ENCODE data around the gene ANKS6. TPM values are rescaled to one million over a fixed set of nuclear protein-coding genes. Genes with fewer than 3 reads are reported as not detected.

The ANKS6 gene
- total and polyA plus RNA-seq, 4 donors, result 16.7 to 35.5 (median 25.0) TPM

DNA sequence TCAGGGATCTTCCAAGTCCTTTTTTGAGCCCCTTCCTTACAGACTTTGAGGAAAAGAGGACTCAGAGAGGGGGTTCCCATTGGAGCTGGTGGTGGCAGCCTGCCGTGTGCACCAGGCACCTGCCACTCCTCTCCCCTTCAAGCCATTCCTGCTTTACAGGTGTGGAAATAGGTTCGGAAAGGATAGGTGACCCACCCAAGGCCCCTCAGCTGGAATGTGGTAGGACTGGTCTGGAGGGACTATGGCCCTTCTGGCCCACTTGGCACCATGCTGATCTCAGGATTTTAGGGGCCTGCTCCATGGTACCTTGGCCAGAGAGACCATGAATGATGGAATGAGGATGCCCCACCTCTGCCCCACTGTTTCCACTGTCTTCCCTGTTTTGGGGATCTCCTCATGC lies 12.5 kb upstream of the ANKS6 start:
- ATAC-seq (ENCODE audit: insufficient read depth, low FRiP score) (no peak), DNase-seq (no peak)
- no peaks in the 10 kb centered on the region for H3K27me3 ChIP-seq (ENCODE audit: control insufficient read depth in 3 of 3, insufficient read depth in 3 of 3, low read length in 2 of 3)
- H3K9me3 ChIP-seq (ENCODE audit: control insufficient read depth in 4 of 4, insufficient read depth in 3 of 4, low read length in 3 of 4), result no peaks in the 10 kb centered on the region
- peak overlapping the region in 1 of 2 donors; percentile 3 for H3K27ac ChIP-seq (ENCODE audit: low read depth in 1 of 2, low read length in 1 of 2)
- 72 to 83% methylated on average over 2 of the region's 2 CpGs for WGBS, 2 donors
- H3K4me1 ChIP-seq (ENCODE audit: control insufficient read depth in 5 of 5, insufficient read depth in 5 of 5, low read length in 5 of 5), result peaks cover 0 to 17% (median 4%) of the 10 kb centered on the region in 5 donors
- no peak overlapping the region for H3K4me3 ChIP-seq
- H3K36me3 ChIP-seq (ENCODE audit: control insufficient read depth in 4 of 4, insufficient read depth in 4 of 4, low read length in 4 of 4), result no peaks in the 10 kb centered on the region
- H3K9ac ChIP-seq (ENCODE audit: insufficient read depth in 1 of 2, low read length in 2 of 2), result no peak overlapping the region
- TF ChIP-seq, protein P1, sequence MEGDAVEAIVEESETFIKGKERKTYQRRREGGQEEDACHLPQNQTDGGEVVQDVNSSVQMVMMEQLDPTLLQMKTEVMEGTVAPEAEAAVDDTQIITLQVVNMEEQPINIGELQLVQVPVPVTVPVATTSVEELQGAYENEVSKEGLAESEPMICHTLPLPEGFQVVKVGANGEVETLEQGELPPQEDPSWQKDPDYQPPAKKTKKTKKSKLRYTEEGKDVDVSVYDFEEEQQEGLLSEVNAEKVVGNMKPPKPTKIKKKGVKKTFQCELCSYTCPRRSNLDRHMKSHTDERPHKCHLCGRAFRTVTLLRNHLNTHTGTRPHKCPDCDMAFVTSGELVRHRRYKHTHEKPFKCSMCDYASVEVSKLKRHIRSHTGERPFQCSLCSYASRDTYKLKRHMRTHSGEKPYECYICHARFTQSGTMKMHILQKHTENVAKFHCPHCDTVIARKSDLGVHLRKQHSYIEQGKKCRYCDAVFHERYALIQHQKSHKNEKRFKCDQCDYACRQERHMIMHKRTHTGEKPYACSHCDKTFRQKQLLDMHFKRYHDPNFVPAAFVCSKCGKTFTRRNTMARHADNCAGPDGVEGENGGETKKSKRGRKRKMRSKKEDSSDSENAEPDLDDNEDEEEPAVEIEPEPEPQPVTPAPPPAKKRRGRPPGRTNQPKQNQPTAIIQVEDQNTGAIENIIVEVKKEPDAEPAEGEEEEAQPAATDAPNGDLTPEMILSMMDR (IDR thresholded peaks at IDR 0.05; ENCODE audit: control extremely low read depth, extremely low read depth), result no peak

GRCh38 chr9:98808411-98808815 lies 12.1 kb upstream of the ANKS6 start:
- H3K4me3 ChIP-seq, result no peak overlapping the region
- 15 to 23% methylated on average over 17 of the region's 17 CpGs for whole genome bisulfite sequencing, 2 donors
- ATAC-seq (ENCODE audit: insufficient read depth, low FRiP score), result peak; percentile 38
- no peaks in the 10 kb centered on the region for H3K27me3 ChIP-seq (ENCODE audit: control insufficient read depth in 3 of 3, insufficient read depth in 3 of 3, low read length in 2 of 3)
- H3K4me1 ChIP-seq (ENCODE audit: control insufficient read depth in 5 of 5, insufficient read depth in 5 of 5, low read length in 5 of 5), result peaks cover 0 to 18% (median 4%) of the 10 kb centered on the region in 5 donors
- TF ChIP-seq, protein P1 (IDR thresholded peaks at IDR 0.05; ENCODE audit: control extremely low read depth, extremely low read depth), result no peak
- H3K9me3 ChIP-seq (ENCODE audit: control insufficient read depth in 4 of 4, insufficient read depth in 3 of 4, low read length in 3 of 4), result no peaks in the 10 kb centered on the region
- H3K27ac ChIP-seq (ENCODE audit: low read depth in 1 of 2, low read length in 1 of 2), result peak overlapping the region in 1 of 2 donors; percentile 7
- no peaks in the 10 kb centered on the region for H3K36me3 ChIP-seq (ENCODE audit: control insufficient read depth in 4 of 4, insufficient read depth in 4 of 4, low read length in 4 of 4)
- no peak overlapping the region for H3K9ac ChIP-seq (ENCODE audit: insufficient read depth in 1 of 2, low read length in 2 of 2)
- peak in 1 of 3 donors; percentile 40 for DNase-seq

GRCh38 chr9:98807814-98808195 lies 11.4 kb upstream of the ANKS6 start:
- no peak overlapping the region for H3K27ac ChIP-seq (ENCODE audit: low read depth in 1 of 2, low read length in 1 of 2)
- ATAC-seq (ENCODE audit: insufficient read depth, low FRiP score), result no peak
- H3K9me3 ChIP-seq (ENCODE audit: control insufficient read depth in 4 of 4, insufficient read depth in 3 of 4, low read length in 3 of 4), result no peaks in the 10 kb centered on the region
- no peak for DNase-seq
- TF ChIP-seq, protein P1 (IDR thresholded peaks at IDR 0.05; ENCODE audit: control extremely low read depth, extremely low read depth), result no peak
- WGBS, 2 donors, result 0 to 1% methylated on average over 36 to 46 of the region's 46 CpGs
- peak overlapping the region; percentile 39 for H3K4me3 ChIP-seq
- no peak overlapping the region for H3K9ac ChIP-seq (ENCODE audit: insufficient read depth in 1 of 2, low read length in 2 of 2)
- no peaks in the 10 kb centered on the region for H3K27me3 ChIP-seq (ENCODE audit: control insufficient read depth in 3 of 3, insufficient read depth in 3 of 3, low read length in 2 of 3)
- no peaks in the 10 kb centered on the region for H3K36me3 ChIP-seq (ENCODE audit: control insufficient read depth in 4 of 4, insufficient read depth in 4 of 4, low read length in 4 of 4)
- peaks cover 0 to 20% (median 4%) of the 10 kb centered on the region in 5 donors for H3K4me1 ChIP-seq (ENCODE audit: control insufficient read depth in 5 of 5, insufficient read depth in 5 of 5, low read length in 5 of 5)

Data from lung (tissue), 12 donors.